Uterus (tissue), 4 donors: Measurements from ENCODE around the gene AARSD1. TPM values are rescaled to one million over a fixed set of nuclear protein-coding genes. Genes with fewer than 3 reads are reported as not detected.

Experiments used
- DNase-seq, 2 donors: peaks; one replicate each; pipeline ENCODE4 v3.0.0-alpha.2; 2019 to 2020
- H3K27ac ChIP-seq, 2 donors: fragments of 200-600 bp; sonication (generic); 1 replicate in 1 of 2; 2 replicates in 1 of 2; pipeline ENCODE4 v1.5.1; 2016 to 2018
- H3K27me3 ChIP-seq, 2 donors: fragments of 200-600 bp; sonication (generic); one replicate each; pipeline ENCODE4 v1.5.1; 2018 to 2019; ENCODE audit warnings: control low read depth in 1 of 2
- H3K36me3 ChIP-seq, 2 donors: fragments of 200-600 bp; sonication (generic); one replicate each; pipeline ENCODE4 v1.5.1; 2019; ENCODE audit warnings: control low read depth in 1 of 2
- H3K4me1 ChIP-seq, 2 donors: fragments of 200-600 bp; sonication (generic); one replicate each; pipeline ENCODE4 v1.5.1; 2018 to 2019; ENCODE audit warnings: control low read depth in 1 of 2
- H3K4me3 ChIP-seq, 2 donors: fragments of 200-600 bp; sonication (generic); 1 replicate in 1 of 2; 2 replicates in 1 of 2; pipeline ENCODE4 v1.5.1; 2018 to 2019; ENCODE audit warnings: mild to moderate bottlenecking in 1 of 2
- H3K9me3 ChIP-seq, 2 donors: fragments of 200-600 bp; sonication (generic); one replicate each; pipeline ENCODE4 v1.5.1; 2019; ENCODE audit warnings: control low read depth in 1 of 2
- CTCF ChIP-seq, 4 experiments: fragments of 200-600 bp in 2 of 4; fragments of 450-650 bp in 2 of 4; sonication (generic) in 2 of 4; IDR thresholded peaks; one replicate each; pipeline ENCODE4 v1.5.1; 2016 to 2019; ENCODE audit warnings: antibody characterized with exemption in 4 of 4, mild to moderate bottlenecking in 2 of 4, moderate library complexity in 1 of 4
- POLR2A ChIP-seq, 2 donors: fragments of 450-650 bp; IDR thresholded peaks; one replicate each; pipeline ENCODE4 v1.6.1; 2016; ENCODE audit warnings: antibody characterized with exemption in 2 of 2, mild to moderate bottlenecking in 1 of 2, moderate library complexity in 1 of 2
- intact Hi-C: fragments of 100-400 bp; cut with DNase I; formaldehyde crosslinking; loops from one replicate; pipeline ENCODE4 v1.15.1; 2023; ENCODE audit warnings: low total_unique reads
- total RNA-seq, 4 donors: library from RNA; depleted of rRNA in 3 of 4; stranded (reverse); fragments of >200 nt in 3 of 4; gene quantifications; one replicate each; pipeline versions ENCODE4 v1.1.0 to v1.2.4, GENCODE V29; 2014 to 2023
- donor health status: DM: yes; HTN: yes; CAD: no.

Gene AARSD1
- total RNA-seq, 4 donors from 2014 or later, result 5.6 to 69.9 (median 32.6) TPM

DNA sequence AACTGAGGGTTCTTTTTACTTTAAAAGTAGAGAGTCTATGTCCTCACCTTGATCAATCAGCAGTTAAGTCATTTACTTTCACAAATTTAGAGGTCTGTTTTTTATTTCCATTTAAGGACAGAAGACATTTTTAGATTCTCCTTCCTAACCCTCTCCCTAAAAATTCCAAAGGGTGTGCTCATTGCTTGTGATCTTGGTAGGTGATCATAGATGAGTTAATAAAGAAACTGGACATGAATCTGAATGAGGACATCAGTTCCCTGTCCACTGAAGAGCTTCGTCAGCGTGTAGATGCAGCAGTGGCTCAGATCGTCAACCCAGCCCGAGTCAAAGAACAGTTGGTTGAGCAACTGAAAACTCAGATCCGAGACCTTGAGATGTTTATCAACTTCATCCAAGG, 24.9 kb upstream of the AARSD1 start:
- intact Hi-C loops, result no loop called here
- Histone ChIP-seq H3K4me3 (no peak overlapping the region), H3K36me3 (no peaks in the 10 kb centered on the region), H3K9me3 (no peaks in the 10 kb centered on the region), H3K27ac (peak overlapping the region in 1 of 2 donors; percentile 32), H3K27me3 (no peaks in the 10 kb centered on the region), H3K4me1 (no peaks in the 10 kb centered on the region)
- TF ChIP-seq CTCF (IDR thresholded peaks at IDR 0.05) (no peak), POLR2A (IDR thresholded peaks at IDR 0.05) (no peak)
- DNase-seq, result no peak

- Histone ChIP-seq H3K4me3 (no peak overlapping the region), H3K4me1 (no peaks in the 10 kb centered on the region), H3K9me3 (no peaks in the 10 kb centered on the region), H3K36me3 (no peaks in the 10 kb centered on the region), H3K27ac (no peak overlapping the region), H3K27me3 (no peaks in the 10 kb centered on the region)
- intact Hi-C loops, result no loop called here
- no peak for TF ChIP-seq CTCF (IDR thresholded peaks at IDR 0.05)
- no peak for TF ChIP-seq POLR2A (IDR thresholded peaks at IDR 0.05)
- no peak for DNase-seq
Measured at GRCh38 chr17:42985225-42985624, 21.0 kb upstream of the AARSD1 start.

GRCh38 chr17:42982266-42982665, 18.0 kb upstream of the AARSD1 start:
- H3K36me3 ChIP-seq, result no peaks in the 10 kb centered on the region
- no peak overlapping the region for H3K4me3 ChIP-seq
- H3K27me3 ChIP-seq, result no peaks in the 10 kb centered on the region
- H3K4me1 ChIP-seq, result no peaks in the 10 kb centered on the region
- no peaks in the 10 kb centered on the region for H3K9me3 ChIP-seq
- no peak overlapping the region for H3K27ac ChIP-seq
- intact Hi-C loops, result no loop called here
- no peak for TF ChIP-seq POLR2A (IDR thresholded peaks at IDR 0.05)
- TF ChIP-seq CTCF (IDR thresholded peaks at IDR 0.05), result no peak
- no peak for DNase-seq

DNA sequence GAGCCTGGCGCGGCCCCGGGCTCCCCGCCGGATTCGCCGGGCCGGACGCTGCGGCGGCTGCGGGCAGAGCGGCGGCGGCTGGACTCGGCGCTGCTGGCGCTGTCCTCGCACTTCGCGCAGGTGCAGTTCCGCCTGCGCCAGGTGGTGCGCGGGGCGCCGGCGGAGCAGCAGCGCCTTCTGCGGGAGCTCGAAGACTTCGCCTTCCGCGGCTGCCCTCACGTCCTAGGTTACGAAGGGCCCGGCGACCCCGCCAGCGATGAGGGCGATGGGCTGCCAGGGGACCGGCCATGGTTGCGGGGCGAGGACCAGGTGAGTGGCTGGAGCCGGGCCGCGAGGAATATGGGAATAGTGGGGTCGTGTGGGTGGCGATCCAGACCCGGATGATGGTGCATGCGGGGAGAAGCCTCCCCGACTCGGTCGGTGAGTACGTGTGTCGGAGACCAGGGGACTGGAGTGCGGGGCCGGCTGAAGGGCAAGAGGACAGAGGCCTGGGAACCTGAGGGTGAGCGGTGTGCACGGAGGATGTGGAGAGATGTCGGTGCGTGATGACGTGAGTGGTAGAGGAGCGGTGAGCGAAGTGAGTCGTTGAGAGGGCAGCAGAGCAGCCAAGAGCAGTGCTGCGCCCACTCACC, 16.6 kb upstream of the AARSD1 start:
- intact Hi-C loops, result no loop called here
- H3K4me1 ChIP-seq, result no peaks in the 10 kb centered on the region
- peak overlapping the region; percentile 58 to 74 for H3K27ac ChIP-seq
- DNase-seq, result peak in 1 of 2 donors; percentile 36
- no peaks in the 10 kb centered on the region for H3K27me3 ChIP-seq
- no peak for TF ChIP-seq CTCF (IDR thresholded peaks at IDR 0.05)
- TF ChIP-seq POLR2A (IDR thresholded peaks at IDR 0.05), result no peak
- peak overlapping the region; percentile 54 to 87 for H3K4me3 ChIP-seq
- no peaks in the 10 kb centered on the region for H3K36me3 ChIP-seq
- no peaks in the 10 kb centered on the region for H3K9me3 ChIP-seq

GRCh38 chr17:42980274-42980765, 16.1 kb upstream of the AARSD1 start, which contains the start of gene RUNDC1:
Gene RUNDC1, plus strand, starts transcription at chr17:42980565. Its CDS starts 12 bp downstream, at chr17:42980577.
- intact Hi-C loops, result no loop called here

More at GRCh38 chr17:42980274-42980765, 16.1 kb upstream of the AARSD1 start, which contains the start of gene RUNDC1:
- H3K9me3 ChIP-seq, result no peaks in the 10 kb centered on the region
- peak within 1 kb of the TSS; percentile 54 to 87 for H3K4me3 ChIP-seq
- H3K36me3 ChIP-seq, result no peaks in the 10 kb centered on the region
- DNase-seq, result peak; percentile 88 to 89
- peak within 1 kb of the TSS; percentile 58 to 74 for H3K27ac ChIP-seq
- H3K27me3 ChIP-seq, result no peaks in the 10 kb centered on the region
- no peak for TF ChIP-seq CTCF (IDR thresholded peaks at IDR 0.05)
- TF ChIP-seq POLR2A (IDR thresholded peaks at IDR 0.05), result peak; percentile 24 to 54
- no peaks in the 10 kb centered on the region for H3K4me1 ChIP-seq
